Measurements from ENCODE around the gene SMIM24.
"Not testable (repeated sequence)": the region's sequence is repeated elsewhere in the genome, so short reads cannot be mapped to it uniquely, and the experiment has no call there.

The SMIM24 gene

DNA sequence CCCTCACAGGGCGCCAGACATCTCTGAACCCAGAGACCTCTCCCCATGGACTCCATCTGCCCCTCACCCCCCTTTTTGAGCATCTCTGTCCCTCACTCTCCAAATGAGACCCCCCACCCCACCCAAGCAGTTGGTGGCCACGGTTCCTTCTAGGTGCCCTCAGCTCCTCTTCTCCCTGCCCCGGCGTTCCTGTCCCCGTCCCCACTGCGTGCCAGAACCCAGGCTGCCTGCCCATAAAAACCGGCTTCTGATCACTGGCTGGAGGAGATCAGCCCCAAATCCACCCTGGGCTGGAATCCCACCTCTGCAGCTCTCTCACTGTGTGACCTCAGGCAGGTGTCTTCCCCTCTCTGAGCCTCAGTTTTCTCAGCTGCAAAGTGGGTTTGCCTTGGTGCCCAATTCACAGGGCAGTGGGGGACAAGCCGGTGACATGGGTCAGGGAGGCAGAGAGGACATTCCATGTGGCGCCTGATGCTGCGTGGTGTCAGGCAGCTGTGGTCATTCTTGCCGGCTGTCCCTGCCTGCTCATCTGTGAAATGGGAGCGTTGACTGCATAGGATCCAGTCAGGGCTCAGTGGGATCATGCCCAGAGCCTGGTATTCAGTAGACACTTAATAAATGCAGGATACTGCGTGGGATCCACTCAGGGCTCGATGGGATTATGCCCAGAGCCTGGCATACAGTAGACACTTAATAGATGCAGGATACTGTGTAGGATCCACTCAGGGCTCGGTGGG lies 25.5 kb downstream of the SMIM24 start:
- DNase-seq = no peak

DNA sequence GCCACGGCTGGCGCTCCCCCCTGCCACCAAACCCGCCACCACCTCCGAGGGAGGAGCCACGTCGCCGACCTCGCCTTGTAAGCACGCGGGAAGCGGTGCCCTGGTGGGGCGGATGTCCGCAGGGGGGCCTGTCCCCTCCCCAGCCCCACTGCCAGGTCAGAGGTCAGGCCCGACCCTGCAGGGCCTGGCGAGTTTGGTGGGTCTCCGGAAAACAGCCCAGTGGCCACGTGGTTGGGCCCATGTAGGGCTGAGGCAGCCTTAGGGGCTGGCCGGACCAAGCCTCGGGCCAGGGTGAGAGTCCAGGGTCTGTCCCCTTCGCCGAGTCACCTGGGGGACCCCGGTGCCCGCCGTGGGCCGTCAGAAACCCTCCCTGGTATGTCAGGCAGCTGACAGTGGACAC lies 26.5 kb downstream of the SMIM24 start:
- DNase-seq = no peak

DNA sequence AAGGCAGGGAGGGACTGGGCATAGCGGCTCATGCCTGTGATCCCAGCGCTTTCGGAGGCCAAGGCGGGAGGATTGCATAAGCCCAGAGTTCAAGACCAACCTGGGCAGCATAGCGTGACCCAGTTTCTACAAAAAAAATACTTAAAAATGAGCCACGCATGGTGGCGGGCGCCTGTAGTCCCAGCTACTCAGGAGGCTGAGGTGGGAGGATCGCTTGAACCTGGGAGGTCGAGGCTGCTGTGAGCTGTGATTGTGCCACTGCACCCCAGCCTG lies 27.4 kb downstream of the SMIM24 start:
- DNase-seq = not testable (repeated sequence)

DNA sequence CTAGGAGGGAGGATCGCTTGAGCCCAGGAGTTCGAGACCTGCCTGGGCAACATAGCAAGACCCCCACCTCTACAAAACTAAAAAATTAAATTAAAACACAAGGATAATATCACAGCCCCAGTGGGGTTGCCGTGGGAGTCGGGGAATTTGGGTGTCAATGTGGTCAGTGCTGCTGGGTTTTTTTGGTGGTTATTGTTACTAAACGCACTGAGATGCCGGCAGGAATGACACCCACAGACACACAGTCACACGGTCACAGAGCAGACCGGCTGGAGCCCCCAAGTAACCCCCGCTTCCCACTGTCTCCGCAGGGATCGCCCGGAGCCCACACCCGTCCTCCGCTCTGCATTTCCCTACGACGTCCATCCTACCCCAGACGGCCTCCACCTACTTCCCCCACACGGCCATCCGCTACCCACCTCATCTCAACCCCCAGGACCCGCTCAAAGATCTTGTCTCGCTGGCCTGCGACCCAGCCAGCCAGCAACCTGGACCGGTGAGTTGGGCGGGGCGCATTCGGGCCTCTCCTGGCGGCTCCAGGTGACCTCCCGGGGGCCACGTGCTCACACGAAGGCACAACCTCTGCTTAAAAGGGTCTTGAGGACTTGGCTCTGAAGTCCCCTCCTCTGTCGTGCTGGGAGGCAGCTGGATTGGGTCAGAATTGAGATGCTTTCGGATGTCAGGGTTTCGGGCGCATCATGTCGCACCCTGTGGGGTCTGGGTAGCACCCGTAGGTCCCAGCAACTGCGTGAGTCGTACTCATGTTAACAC lies 28.0 kb downstream of the SMIM24 start:
- no peak for DNase-seq

DNA sequence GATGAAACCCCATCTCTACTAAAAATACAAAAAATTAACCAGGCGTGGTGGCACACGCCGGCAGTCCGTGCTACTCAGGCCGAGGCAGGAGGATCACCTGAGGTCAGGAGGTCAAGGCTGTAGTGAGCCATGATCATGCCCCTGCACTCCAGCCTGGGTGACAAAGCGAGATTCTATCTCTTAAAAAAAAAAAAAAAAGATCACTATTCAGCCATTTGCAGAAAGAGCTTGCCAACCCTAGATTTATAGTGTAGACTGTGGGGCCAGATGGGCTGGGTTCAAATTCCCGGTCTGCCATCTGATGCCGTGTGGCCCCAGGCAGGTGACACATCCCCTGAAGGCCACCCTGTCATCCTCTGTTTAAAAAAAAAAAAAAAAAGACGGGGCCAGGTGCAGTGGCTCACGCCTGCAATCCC lies 28.9 kb downstream of the SMIM24 start:
- DNase-seq = no peak

DNA sequence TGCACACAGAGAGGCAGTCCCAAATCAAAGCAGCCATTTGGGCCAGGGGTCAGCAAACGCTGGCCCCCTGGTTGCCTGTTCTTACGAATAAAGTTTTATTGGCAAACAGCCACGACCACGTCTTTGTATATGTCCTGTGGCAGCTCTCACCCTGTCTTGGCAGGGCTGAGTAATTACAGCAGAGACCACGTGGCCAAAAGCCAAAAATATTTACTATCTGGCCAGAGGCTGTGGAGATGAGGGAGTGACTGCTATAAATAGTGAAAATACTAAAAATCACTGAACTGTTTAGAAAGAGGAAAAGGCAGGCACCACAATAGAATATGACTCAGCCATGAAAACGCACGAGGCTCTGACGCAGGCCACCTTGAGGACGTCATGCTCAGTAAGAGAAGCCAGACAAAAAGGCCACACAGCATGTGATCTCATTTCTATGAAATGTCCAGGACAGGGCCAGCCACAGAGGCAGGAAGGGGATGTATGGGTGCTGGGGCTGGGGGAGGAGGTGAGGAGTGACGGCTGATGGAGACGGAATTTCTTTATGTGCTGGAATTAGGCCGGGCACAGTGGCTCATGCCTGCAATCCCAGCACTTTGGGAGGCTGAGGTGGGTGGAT lies 29.4 kb downstream of the SMIM24 start:
- DNase-seq = no peak

DNA sequence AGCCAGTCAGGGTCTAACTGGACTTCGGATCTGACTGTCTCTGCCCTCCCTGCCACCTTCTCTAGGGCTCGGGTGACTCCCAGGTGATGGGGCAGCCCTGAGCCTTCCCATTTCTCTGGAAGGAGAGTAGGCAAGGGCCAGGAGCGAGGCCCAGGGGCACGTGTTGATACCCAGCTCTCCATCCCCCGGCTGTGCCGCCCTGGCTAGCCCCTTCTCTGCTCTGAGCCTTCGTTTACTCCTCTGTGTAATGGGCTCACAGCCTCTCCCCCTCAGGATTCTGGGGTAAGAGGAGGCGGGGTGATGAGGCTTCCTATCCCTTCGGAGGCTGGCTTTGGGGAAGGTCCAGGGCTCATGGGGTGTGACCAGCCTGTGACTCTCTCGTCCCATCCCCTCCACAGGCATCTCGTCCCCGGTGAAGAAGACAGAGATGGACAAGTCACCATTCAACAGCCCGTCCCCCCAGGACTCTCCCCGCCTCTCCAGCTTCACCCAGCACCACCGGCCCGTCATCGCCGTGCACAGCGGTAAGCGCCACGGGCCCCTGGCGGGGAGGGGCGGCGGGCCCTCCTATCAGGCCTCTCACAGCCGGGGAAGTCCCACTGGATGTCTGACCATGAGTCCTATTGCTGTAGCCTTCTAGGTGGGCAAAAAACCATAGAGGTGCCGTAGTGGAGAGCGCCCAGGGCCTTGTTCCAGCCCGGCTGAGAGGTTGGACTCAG lies 31.6 kb downstream of the SMIM24 start:
- no peak for DNase-seq

DNA sequence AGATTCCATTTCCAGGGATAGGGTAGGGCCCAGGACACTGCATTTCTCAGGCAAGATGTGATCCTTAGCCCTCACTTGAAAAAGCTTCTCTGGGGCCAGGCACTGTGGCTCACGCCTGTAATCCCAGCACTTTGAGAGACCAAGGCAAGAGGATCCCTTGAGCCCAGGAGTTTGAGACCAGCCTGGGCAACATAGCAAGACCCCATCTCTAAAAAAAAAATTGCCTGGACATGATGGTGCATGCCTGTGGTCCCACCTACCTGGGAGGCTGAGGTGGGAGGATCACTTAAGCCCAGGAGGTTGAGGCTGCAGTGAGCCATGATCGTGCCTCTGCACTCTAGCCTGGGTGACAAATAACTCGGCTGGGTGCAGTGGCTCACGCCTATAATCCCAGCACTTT lies 33.7 kb downstream of the SMIM24 start:
- DNase-seq = not testable (repeated sequence)

DNA sequence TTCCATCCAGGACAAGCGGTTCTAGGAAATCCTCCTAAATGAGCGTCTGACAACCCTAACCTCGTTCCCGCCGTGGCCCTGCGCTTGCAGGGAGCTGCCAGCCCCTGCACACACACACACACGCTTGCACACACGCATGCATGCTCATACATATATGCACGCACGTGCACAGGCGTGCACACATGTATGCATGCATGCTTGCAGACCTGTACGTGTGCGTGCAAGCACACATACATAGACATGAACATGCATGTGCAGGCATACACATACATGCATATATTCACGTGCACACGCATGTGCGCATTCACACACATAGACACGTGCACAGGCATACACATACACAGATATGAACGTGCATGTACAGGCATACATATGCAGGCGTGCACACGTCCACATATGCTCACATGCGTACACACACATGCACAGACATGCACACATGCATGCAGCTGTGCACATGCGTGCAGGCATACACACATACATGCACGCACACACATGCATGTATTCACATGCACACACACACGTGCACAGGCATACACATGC lies 35.6 kb downstream of the SMIM24 start:
- no peak for DNase-seq

DNA sequence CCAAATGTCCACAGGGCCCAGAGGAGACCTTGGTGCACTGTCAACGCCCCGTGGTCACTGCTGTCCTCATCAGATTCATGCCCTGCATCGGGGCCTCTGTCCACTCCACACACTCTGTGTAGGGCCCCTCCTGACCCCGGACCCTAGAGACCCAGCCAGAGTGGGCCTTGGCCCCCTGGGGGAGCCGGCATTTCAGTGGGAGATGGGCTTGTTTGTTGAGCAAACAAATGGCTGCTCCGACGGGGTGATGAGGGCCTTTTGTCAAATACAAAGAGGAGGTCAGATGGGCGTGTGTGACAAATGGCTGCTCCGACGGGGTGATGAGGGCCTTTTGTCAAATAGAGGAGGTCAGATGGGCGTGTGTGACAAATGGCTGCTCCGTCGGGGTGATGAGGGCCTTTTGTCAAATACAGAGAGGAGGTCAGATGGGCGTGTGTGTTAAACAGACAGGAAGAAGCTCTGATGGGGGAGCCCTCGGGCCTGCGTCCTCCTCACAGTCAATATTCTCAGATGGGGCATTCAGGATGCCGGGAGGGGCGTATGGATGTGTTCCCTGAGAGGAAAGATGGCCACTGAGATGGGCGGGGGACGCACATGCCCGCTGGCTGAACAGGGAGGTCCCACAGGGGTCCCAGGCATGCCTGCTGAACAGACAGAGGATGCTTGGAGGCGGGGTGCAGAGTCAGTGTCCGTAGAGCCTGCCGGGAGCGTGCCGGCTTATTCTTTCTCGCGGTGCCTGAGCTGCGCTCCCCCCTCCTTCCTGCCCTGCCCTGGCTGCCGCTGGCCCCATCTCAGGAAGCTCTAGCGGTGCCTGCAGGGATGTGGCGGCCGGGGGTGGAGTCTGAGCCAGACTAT lies 36.3 kb downstream of the SMIM24 start:
- peak; percentile 80 for DNase-seq

DNA sequence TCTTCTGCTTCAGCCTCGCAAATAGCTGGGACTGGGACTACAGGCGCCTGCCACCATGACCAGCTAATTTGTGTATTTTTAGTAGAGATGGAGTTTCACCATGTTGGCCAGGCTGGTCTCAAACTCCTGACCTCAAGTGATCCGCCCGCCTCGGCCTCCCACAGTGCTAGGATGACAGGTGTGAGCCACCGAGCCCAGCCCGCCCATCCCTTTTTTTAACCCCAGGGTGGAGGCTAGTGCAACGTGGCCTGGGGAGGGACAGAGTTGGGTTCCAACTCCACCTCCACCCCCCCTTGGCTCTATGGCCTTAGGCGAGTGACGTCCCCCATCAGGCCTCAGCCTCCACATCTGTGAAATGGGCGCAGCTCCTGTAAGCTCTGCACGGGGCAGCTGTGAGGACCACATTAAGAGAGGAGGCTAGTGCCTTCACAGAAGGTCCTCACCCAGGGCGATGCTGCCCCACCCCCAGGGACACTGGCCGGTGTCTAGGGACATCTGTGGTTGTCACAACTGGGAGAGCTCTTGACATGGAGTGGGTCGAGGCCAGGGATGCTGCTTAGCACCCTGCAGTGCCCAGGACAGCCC lies 37.7 kb downstream of the SMIM24 start:
- DNase-seq = no peak

DNA sequence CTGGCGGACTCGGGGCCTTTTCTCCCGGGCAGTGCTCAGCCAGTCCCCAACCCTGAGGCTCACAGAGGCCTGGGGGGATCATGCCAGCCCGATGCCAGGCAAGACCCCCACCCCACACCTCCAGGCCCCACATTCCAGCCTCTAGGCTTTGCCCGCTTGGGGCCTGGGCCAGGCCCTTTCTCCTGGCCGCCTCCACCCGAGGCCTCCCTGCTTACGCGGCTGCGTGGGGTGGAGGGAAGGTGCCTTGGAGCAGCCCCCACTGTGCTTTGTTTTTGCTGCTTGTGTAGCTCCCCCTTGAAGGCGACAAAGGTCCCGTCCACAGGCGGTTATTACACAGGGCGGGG lies 38.4 kb downstream of the SMIM24 start:
- no peak for DNase-seq

DNA sequence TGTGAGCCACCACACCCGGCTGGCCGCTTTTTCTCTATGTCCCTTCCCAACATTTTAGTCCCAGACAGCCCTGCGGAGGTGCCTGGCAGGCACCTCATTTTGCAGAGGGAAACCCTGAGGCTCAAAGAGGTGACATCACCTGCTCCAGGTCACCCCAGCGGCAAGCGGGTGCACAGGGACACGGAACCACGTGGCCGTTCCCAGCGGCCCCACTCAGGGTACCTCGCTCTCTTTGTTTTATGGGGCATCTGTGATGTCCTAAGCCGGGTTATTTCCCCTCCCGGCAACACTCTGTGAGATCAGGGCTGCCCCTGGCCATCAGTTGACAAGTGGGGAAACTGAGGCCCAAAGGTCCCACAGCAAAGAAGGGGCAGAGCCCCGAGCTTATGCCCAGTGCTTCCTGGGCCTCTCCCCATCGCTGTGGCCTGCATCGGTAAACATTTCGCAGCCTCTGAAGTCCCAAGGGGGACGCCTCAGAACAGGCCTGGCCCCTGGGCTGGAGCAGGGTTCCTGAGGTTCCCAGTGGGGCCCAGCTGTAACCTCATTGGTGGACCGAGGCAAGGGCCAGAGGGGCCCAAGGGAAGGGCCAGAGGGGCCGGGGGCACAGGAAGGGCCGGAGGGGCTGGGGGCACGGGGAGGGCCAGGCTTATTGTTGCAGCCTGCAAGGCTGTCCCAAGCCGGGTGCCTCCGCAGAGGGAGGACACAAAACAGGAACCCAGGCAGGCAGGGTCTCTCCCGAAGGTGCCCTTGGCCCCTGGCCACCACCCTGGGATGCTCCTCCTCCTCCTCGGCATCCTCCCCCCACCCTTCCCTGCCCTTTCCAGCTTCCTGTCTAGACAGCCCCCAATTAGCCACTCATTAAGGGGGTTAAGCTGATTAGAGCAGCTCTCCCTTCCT lies 39.0 kb downstream of the SMIM24 start:
- no peak for DNase-seq

DNA sequence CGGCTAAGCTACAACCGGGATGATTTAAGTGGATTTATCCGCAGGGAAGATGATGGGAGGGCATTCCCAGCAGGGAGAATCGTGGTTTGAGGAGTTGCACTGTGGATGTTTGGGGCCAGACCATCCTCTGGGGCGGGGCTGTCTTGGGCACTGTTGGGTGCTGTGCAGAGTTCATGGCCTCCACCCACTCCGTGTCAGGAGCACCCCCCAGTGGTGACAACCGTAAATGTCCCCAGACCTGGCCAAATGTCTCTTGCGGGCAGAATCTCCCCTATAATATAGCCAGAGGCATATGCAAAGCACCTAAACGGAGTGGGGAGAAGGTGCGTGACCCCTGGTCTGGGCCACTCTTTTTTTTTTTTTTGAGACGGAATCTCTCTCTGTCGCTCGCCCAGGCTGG lies 40.2 kb downstream of the SMIM24 start:
- DNase-seq = no peak

DNA sequence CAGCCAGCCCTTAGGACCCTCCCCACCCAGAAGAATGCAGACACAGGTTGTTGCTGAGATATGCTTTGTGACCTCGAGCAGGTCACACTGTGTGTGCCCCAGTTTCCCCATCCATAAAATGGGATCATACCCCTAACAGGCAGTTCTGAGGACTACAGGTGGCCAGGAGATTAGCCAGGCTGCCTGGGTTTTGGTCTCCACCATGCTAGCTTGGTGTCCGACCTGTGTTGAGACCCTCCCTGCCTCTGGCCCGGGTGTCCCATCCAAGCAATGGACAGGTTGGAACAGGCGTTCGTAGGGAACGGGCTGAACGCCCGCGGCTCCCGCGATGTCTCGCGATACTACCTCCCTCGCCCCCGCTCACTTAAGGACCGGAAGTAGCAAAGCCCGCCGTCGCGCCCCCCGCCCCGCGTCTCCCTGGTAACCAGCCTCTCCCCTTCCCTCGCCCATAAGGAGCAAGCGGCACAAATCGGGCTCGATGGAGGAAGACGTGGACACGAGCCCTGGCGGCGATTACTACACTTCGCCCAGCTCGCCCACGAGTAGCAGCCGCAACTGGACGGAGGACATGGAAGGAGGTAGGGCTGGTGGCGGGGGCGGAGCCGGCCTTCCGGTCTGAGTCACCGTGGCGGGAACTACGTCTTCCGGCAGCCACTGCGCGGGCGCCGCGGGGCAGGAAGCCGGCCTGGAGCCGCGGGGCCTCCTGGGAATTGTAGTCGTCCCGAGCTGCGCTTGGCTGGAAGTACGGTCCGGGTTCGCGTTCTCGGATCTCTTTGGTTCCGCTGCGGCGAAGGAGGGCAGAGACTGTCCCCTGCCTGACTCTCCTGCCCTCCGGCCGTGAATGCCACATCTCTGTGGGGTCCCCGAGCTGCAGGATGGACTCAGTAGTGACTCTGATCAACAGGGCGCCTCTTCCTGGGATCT lies 45.4 kb downstream of the SMIM24 start:
- peak; percentile 89 for DNase-seq

DNA sequence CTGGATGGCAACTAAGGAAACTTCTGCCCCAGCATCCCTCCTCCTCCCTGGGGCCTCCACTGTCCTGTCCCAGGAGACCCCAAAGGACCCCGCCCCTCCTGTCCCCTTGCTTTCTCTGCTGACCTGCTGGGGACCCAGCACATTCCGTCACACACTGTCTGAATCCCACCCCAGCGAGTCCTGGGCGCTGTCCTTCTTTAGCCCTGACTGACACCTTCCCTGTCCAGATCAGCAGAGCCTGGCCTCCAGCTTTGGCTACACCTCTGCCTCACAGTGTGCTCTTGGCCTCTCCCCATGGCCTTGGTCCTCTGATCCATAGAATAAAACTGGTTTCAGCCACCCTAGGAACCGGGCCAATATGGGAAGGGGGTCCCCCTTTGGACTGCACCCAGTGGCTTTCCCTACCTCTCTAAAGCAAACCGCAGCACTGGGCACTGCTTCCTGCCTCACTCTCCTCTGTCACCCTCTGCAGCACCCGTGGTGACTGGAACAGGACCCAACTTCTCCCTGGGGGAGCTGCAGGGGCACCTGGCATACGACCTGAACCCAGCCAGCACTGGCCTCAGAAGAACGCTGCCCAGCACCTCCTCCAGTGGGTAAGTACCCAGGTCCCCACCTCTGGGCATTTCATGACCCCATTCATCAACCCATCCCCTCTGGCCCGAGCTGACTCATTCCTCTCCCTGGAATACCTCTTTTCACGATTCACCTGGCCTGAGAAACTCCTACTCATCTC lies 46.4 kb downstream of the SMIM24 start:
- DNase-seq = no peak

DNA sequence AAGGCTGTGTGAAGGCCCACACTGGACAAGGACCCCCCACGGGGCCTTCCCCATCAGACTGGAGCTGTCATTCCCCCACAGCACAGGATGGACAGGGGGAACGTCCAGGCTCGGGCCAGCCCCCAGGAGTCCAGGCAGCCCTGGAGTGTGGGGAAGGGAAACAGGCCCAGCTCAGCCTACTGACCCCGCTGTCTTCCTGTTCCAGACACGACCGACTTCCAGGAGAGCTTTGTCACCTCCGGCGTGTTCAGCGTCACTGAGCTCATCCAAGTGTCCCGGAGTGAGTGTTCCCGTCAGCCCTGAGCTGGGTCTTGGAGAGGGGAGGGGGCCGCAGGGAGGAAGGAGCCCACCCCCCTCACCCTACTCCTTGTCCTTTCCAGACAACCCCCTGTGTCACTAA lies 47.0 kb downstream of the SMIM24 start:
- no peak for DNase-seq

DNA sequence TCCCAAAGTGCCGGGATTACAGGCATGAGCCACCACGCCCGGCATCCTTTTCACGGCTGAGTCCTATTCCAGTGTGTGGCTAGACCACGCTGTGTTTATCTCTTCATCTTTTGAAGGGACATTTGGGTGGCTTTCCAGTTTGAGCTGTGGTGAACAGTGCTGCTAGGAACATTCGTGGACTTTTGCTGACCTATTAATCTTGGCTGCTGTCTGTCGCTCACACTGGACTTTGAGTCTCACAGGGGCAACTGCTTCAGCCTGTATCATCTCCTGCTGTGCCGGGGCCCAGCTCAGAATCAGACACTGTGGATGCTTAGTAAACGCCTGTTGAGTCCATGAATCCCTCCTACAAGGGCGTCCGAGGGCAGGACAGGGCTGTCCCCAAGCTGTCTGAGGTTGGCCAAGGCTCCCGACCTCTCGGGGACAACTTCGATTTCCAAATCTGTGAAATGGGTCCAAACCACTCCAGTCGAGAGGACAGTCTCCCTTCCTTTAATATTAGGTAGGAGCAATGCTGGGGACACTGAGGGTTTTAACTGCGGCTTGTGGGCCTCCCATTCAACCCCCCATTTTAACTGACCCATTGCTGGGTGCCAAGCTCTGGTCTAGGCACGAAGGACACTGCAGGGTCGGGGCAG lies 48.4 kb downstream of the SMIM24 start:
- DNase-seq = no peak

DNA sequence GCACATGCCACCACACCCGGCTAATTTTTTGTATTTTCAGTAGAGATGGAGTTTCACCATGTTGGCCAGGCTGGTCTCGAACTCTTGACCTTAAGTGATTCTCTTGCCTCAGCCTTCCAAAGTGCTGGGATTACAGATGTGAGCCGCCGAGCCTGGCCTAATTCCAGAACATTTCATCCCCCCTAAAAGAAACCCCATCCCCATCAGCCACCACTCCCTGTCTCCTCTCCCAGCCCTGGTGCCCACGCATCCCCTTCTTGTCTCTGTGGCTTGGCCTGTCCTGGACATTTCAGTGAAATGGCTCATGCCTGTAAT lies 50.0 kb downstream of the SMIM24 start:
- DNase-seq = not testable (repeated sequence)

All from NCI-H146 (cell line).